HepG2 (cell line): Measurements from ENCODE around the gene PIN4. TPM values are rescaled to one million over a fixed set of nuclear protein-coding genes. Genes with fewer than 3 reads are reported as not detected.

Experiments
- ATAC-seq: fragments of 200-7000 bp; cut with Tn5 transposase; 3 replicates; pipeline ENCODE4 v1.9.1; 2020; ENCODE audit warnings: mild to moderate bottlenecking, moderate library complexity
- BruUV-seq: library from RNA; stranded (reverse); fragments of 400-500 nt; replicated peaks from 2 replicates; lab custom pipeline; 2021; lab: Mats Ljungman, UMichigan
- CTCF ChIA-PET: fragments of 300-600 bp; formaldehyde crosslinking; extraction: SDS; loops from one replicate; lab custom pipeline; 2021; ENCODE audit warnings: low total read pairs, inconsistent platforms, low intra/inter-chr PET ratio; lab: Yijun Ruan, JAX
- POLR2A ChIA-PET: fragments of 350-600 bp; sonication (Branson Sonifier 250); formaldehyde crosslinking; loops from one replicate; lab custom pipeline; 2020; ENCODE audit warnings: antibody characterized with exemption, inconsistent platforms; lab: Yijun Ruan, JAX
- DNase-seq: peaks from one replicate; pipeline ENCODE4 v3.0.0-alpha.2; 2015; ENCODE audit warnings: low spot score
- FAIRE-seq: peaks from 3 replicates; lab custom pipeline; 2011; peaks lifted over from hg19 to GRCh38; lab: Jason Lieb, UNC
- H2AFZ ChIP-seq: one replicate; pipeline ENCODE4 v1.6.1; 2011; ENCODE audit warnings: low read length, inconsistent platforms
- H3K27ac ChIP-seq: fragments of 300-600 bp; 3 replicates; pipeline ENCODE4 v1.8.0; 2011; ENCODE audit warnings: mixed run types, mild to moderate bottlenecking, mixed read lengths, low read length, inconsistent platforms; ENCODE audit not compliant: insufficient read depth; ENCODE audit errors: extremely low read length
- H3K27me3 ChIP-seq, 2 experiments: fragments of 200-600 bp in 1 of 2; 2 replicates in 1 of 2; 3 replicates in 1 of 2; pipeline versions ENCODE4 v1.6.0 to v1.8.0; 2011; ENCODE audit warnings: low read length in 2 of 2, mild to moderate bottlenecking in 2 of 2, moderate library complexity in 2 of 2, inconsistent platforms in 1 of 2; ENCODE audit not compliant: insufficient read depth in 2 of 2, control insufficient read depth in 1 of 2
- H3K36me3 ChIP-seq, 2 experiments: fragments of 200-600 bp in 1 of 2; replicated peaks in 1 of 2; 2 replicates in 1 of 2; 3 replicates in 1 of 2; pipeline versions ENCODE4 v1.5.1 to v1.8.0; 2011; ENCODE audit warnings: low read length in 2 of 2, inconsistent platforms in 1 of 2; ENCODE audit not compliant: insufficient read depth in 2 of 2, control insufficient read depth in 1 of 2
- H3K4me1 ChIP-seq: 2 replicates; pipeline ENCODE4 v1.5.1; 2012; ENCODE audit warnings: low read length, inconsistent platforms; ENCODE audit not compliant: insufficient read depth
- H3K4me2 ChIP-seq: 2 replicates; pipeline ENCODE4 v1.6.0; 2011; ENCODE audit warnings: low read depth, low read length, inconsistent platforms
- H3K4me3 ChIP-seq, 3 experiments: fragments of 200-600 bp in 1 of 3; sonication (generic), shearing (Covaris generic) in 1 of 3; replicated peaks in 1 of 3; 2 replicates each; pipeline ENCODE4 v1.5.1; 2011 to 2016; ENCODE audit warnings: low read length in 3 of 3, inconsistent platforms in 2 of 3, low read depth in 2 of 3, mild to moderate bottlenecking in 2 of 3, control low read depth in 1 of 3, mixed read lengths in 1 of 3; ENCODE audit not compliant: insufficient read depth in 1 of 3
- H3K79me2 ChIP-seq: one replicate; pipeline ENCODE4 v1.6.1; 2011; ENCODE audit warnings: low read length, inconsistent platforms; ENCODE audit not compliant: insufficient read depth
- H3K9ac ChIP-seq: 2 replicates; pipeline ENCODE4 v1.6.0; 2011; ENCODE audit warnings: mild to moderate bottlenecking, low read depth, low read length, inconsistent platforms; ENCODE audit not compliant: insufficient read depth
- H3K9me3 ChIP-seq: 2 replicates; pipeline ENCODE4 v1.5.1; 2012; ENCODE audit warnings: mild to moderate bottlenecking, low read length
- H4K20me1 ChIP-seq: 2 replicates; pipeline ENCODE4 v1.6.0; 2011; ENCODE audit warnings: inconsistent platforms, mild to moderate bottlenecking, low read length, moderate library complexity; ENCODE audit not compliant: insufficient read depth
- DBP ChIP-seq: sonication (generic); formaldehyde crosslinking; IDR thresholded peaks from 2 replicates; pipeline ENCODE4 v1.4.0; 2020; ENCODE audit warnings: missing genetic modification reagents; ENCODE audit errors: not compliant biosample characterization
- EED ChIP-seq: sonication (generic); formaldehyde crosslinking; IDR thresholded peaks from 2 replicates; pipeline ENCODE4 v1.5.0; 2020; ENCODE audit warnings: mild to moderate bottlenecking, missing genetic modification reagents
- HIC2 ChIP-seq: sonication (generic); formaldehyde crosslinking; IDR thresholded peaks from 2 replicates; pipeline ENCODE4 v1.9.0; 2022; ENCODE audit warnings: low read depth, missing genetic modification reagents
- MYC ChIP-seq: sonication (generic); formaldehyde crosslinking; IDR thresholded peaks from 2 replicates; pipeline ENCODE4 v1.9.0; 2021; ENCODE audit warnings: missing genetic modification reagents, borderline replicate concordance
- NAIF1 ChIP-seq: sonication (generic); formaldehyde crosslinking; IDR thresholded peaks from 2 replicates; pipeline ENCODE4 v1.5.0; 2020; ENCODE audit warnings: mild to moderate bottlenecking, missing genetic modification reagents, borderline replicate concordance
- NFE2L2 ChIP-seq: fragments of 150-350 bp; IDR thresholded peaks from 2 replicates; pipeline ENCODE4 v1.6.1; 2014; ENCODE audit warnings: low read length
- PRDM4 ChIP-seq: sonication (generic); formaldehyde crosslinking; IDR thresholded peaks from 2 replicates; pipeline ENCODE4 v1.9.0; 2021; ENCODE audit warnings: missing genetic modification reagents, borderline replicate concordance
- ZKSCAN1 ChIP-seq: fragments of 150-350 bp; IDR thresholded peaks from 2 replicates; pipeline ENCODE4 v1.6.1; 2014; ENCODE audit warnings: low read length
- ZNF292 ChIP-seq: sonication (generic); formaldehyde crosslinking; IDR thresholded peaks from 2 replicates; pipeline ENCODE4 v1.8.1; 2022; ENCODE audit warnings: mild to moderate bottlenecking, low read depth, missing genetic modification reagents, borderline replicate concordance
- ZNF367 ChIP-seq: sonication (generic); formaldehyde crosslinking; IDR thresholded peaks from 2 replicates; pipeline ENCODE4 v1.4.0; 2020; ENCODE audit warnings: missing genetic modification reagents, borderline replicate concordance
- ZNF747 ChIP-seq: sonication (generic); formaldehyde crosslinking; IDR thresholded peaks from 2 replicates; pipeline ENCODE4 v1.8.1; 2023; ENCODE audit warnings: missing genetic modification reagents, mild to moderate bottlenecking, borderline replicate concordance
- WGBS: methylation state at CpG from one replicate; pipeline ENCODE4 v1.1.6; 2017; ENCODE audit warnings: low lambda C conversion rate; 5-methylcytosine and 5-hydroxymethylcytosine counted together
- in situ Hi-C: cut with HindIII; loops from 2 replicates; pipeline ENCODE4 v1.10.0; 2017; ENCODE audit warnings: low pct_unique_long_range_greater_than_20kb; ENCODE audit not compliant: extremely low pct_ligation_motif_present
- intact Hi-C: fragments of 100-400 bp; cut with micrococcal nuclease; formaldehyde crosslinking; loops from one replicate; pipeline ENCODE4 v1.10.0; 2022; ENCODE audit not compliant: unreplicated experiment
- polyA plus RNA-seq, 8 experiments: library from polyadenylated mRNA; depleted of rRNA in 3 of 8; stranded (reverse) in 7 of 8; unstranded in 1 of 8; fragments of >200 nt; fragmentation: Illumina TruSeq in 4 of 8; extraction: Trizol in 4 of 8; gene quantifications; 2 replicates each; pipeline versions ENCODE4 v1.2.1 to v1.2.3, GENCODE V29; 2011 to 2016; ENCODE audit warnings: low read depth in 4 of 8, missing spikeins in 1 of 8, mixed read lengths in 1 of 8; ENCODE audit not compliant: insufficient read depth in 1 of 8
- total RNA-seq, 5 experiments: library from RNA; depleted of rRNA; stranded (reverse); fragments of >200 nt; fragmentation: Illumina TruSeq; extraction: Trizol; gene quantifications; 2 replicates each; pipeline ENCODE4 v1.2.3, GENCODE V29; 2016; ENCODE audit warnings: low read depth in 1 of 5

PIN4 gene
- total and polyA plus RNA-seq, 2 of the 13 experiments (the other 11 are each of a cell fraction or from before 2014, with no cell fraction given), result 12.6 to 29.5 TPM

GRCh38 chrX:72201836-72202536, 20.4 kb downstream of the PIN4 start:
- no TSS peak for BruUV-seq
- CTCF ChIA-PET, result no interaction called here

More at GRCh38 chrX:72201836-72202536, 20.4 kb downstream of the PIN4 start:
- H3K79me2 ChIP-seq, result no peaks in the 10 kb centered on the region
- no peaks in the 10 kb centered on the region for H3K9me3 ChIP-seq
- H3K27me3 ChIP-seq, result no peaks in the 10 kb centered on the region
- FAIRE-seq (no peak), ATAC-seq (no peak), DNase-seq (no peak)
- H3K27ac ChIP-seq, result no peak overlapping the region
- no peaks in the 10 kb centered on the region for H3K4me1 ChIP-seq
- in situ Hi-C loops (no loop called here), intact Hi-C loops (no loop called here)
- no peak overlapping the region for H3K4me3 ChIP-seq
- 98% methylated on average over 7 of the region's 7 CpGs for WGBS
- no peaks in the 10 kb centered on the region for H4K20me1 ChIP-seq
- peaks cover 0 to 32% of the 10 kb centered on the region in 2 experiments; a peak in 3 of 5 replicates for H3K36me3 ChIP-seq
- POLR2A ChIA-PET, result no interaction called here
- no peak overlapping the region for H2AFZ ChIP-seq
- H3K9ac ChIP-seq, result no peak overlapping the region
- no peak overlapping the region for H3K4me2 ChIP-seq
- TF ChIP-seq NFE2L2 (no peak), ZNF747 (CRISPR knock-in tag) (no peak), PRDM4 (CRISPR knock-in tag) (no peak), ZKSCAN1 (no peak), MYC (CRISPR knock-in tag) (no peak), HIC2 (CRISPR knock-in tag) (no peak), EED (CRISPR knock-in tag) (no peak), ZNF367 (no peak), DBP (no peak), NAIF1 (CRISPR knock-in tag) (no peak), ZNF292 (CRISPR knock-in tag) (no peak)
